Tibial nerve (tissue), 4 donors: ENCODE results near the gene ASTN2.

Source experiments
- CTCF ChIP-seq, 5 experiments: fragments of 200-600 bp in 3 of 5; fragments of 450-650 bp in 2 of 5; sonication (generic) in 3 of 5; IDR thresholded peaks; one replicate each; pipeline ENCODE4 v1.5.1; 2016 to 2019; ENCODE audit warnings: antibody characterized with exemption in 5 of 5, mild to moderate bottlenecking in 3 of 5, moderate library complexity in 2 of 5
- EP300 ChIP-seq, 2 donors: sonication (generic); formaldehyde crosslinking; IDR thresholded peaks; one replicate each; pipeline ENCODE4 v1.6.1; 2017; ENCODE audit warnings: antibody characterized with exemption in 2 of 2, mild to moderate bottlenecking in 1 of 2
- POLR2A ChIP-seq, 2 donors: fragments of 450-650 bp; IDR thresholded peaks; one replicate each; pipeline ENCODE4 v1.6.1; 2017; ENCODE audit warnings: antibody characterized with exemption in 2 of 2, mild to moderate bottlenecking in 2 of 2, moderate library complexity in 2 of 2

GRCh38 chr9:116488373-116488772, 926.5 kb downstream of the ASTN2 start:
- TF ChIP-seq POLR2A (IDR thresholded peaks at IDR 0.05) (no peak), CTCF (IDR thresholded peaks at IDR 0.05) (no peak), EP300 (IDR thresholded peaks at IDR 0.05) (no peak)
